Trophoblast cell (in vitro differentiated cells and primary cell): Measurements from ENCODE around the gene ZACN.

ENCODE experiments used
- DNase-seq, 2 donors: peaks; one replicate each; pipeline ENCODE4 v3.0.0-alpha.2; 2016
- H2AFZ ChIP-seq: 2 replicates; pipeline ENCODE4 v1.6.1; 2013; ENCODE audit warnings: low read length, moderate library complexity, mild to moderate bottlenecking; ENCODE audit not compliant: insufficient read depth, poor library complexity
- H2AK5ac ChIP-seq: 2 replicates; pipeline ENCODE4 v1.6.1; 2013; ENCODE audit warnings: mild to moderate bottlenecking, low read length
- H2BK120ac ChIP-seq: 2 replicates; pipeline ENCODE4 v1.6.1; 2013; ENCODE audit warnings: low read length, mild to moderate bottlenecking, moderate library complexity; ENCODE audit not compliant: insufficient read depth, poor library complexity
- H2BK12ac ChIP-seq: 2 replicates; pipeline ENCODE4 v1.6.1; 2013; ENCODE audit warnings: mild to moderate bottlenecking, low read length, moderate library complexity
- H2BK5ac ChIP-seq: 2 replicates; pipeline ENCODE4 v1.6.1; 2013; ENCODE audit warnings: low read length, low read depth, moderate library complexity, mild to moderate bottlenecking; ENCODE audit not compliant: poor library complexity
- H3K14ac ChIP-seq: 2 replicates; pipeline ENCODE4 v1.6.1; 2013; ENCODE audit warnings: mild to moderate bottlenecking, low read length
- H3K18ac ChIP-seq: 2 replicates; pipeline ENCODE4 v1.6.1; 2013; ENCODE audit warnings: mild to moderate bottlenecking, low read length
- H3K23ac ChIP-seq: 2 replicates; pipeline ENCODE4 v1.6.1; 2013; ENCODE audit warnings: low read length
- H3K27ac ChIP-seq: 2 replicates; pipeline ENCODE4 v1.5.1; 2013; ENCODE audit warnings: low read depth, mild to moderate bottlenecking, inconsistent platforms, low read length, moderate library complexity
- H3K27me3 ChIP-seq: 2 replicates; pipeline ENCODE4 v1.6.1; 2013; ENCODE audit warnings: inconsistent platforms, mild to moderate bottlenecking, low read length, moderate library complexity; ENCODE audit not compliant: insufficient read depth
- H3K36me3 ChIP-seq, 2 experiments: 1 replicate in 1 of 2; 2 replicates in 1 of 2; pipeline ENCODE4 v1.6.1; 2013; ENCODE audit warnings: low read length in 2 of 2, mild to moderate bottlenecking in 2 of 2, moderate library complexity in 1 of 2; ENCODE audit not compliant: insufficient read depth in 2 of 2, control insufficient read depth in 1 of 2
- H3K4ac ChIP-seq: 2 replicates; pipeline ENCODE4 v1.6.1; 2013; ENCODE audit warnings: low read depth, mild to moderate bottlenecking, low read length, moderate library complexity
- H3K4me1 ChIP-seq, 2 experiments: 1 replicate in 1 of 2; 2 replicates in 1 of 2; pipeline ENCODE4 v1.6.1; 2013; ENCODE audit warnings: low read length in 2 of 2, mild to moderate bottlenecking in 2 of 2, moderate library complexity in 1 of 2; ENCODE audit not compliant: insufficient read depth in 2 of 2, control insufficient read depth in 1 of 2
- H3K4me2 ChIP-seq: 2 replicates; pipeline ENCODE4 v1.6.1; 2013; ENCODE audit warnings: inconsistent platforms, mild to moderate bottlenecking, low read length, moderate library complexity
- H3K4me3 ChIP-seq: 2 replicates; pipeline ENCODE4 v1.5.1; 2013; ENCODE audit warnings: mild to moderate bottlenecking, low read depth, low read length, inconsistent platforms
- H3K79me1 ChIP-seq: one replicate; pipeline ENCODE4 v1.6.1; 2013; ENCODE audit warnings: low read length
- H3K79me2 ChIP-seq: 2 replicates; pipeline ENCODE4 v1.6.1; 2013; ENCODE audit warnings: low read length, mild to moderate bottlenecking; ENCODE audit not compliant: control insufficient read depth, insufficient read depth, poor library complexity
- H3K9ac ChIP-seq: 2 replicates; pipeline ENCODE4 v1.6.1; 2013; ENCODE audit warnings: mild to moderate bottlenecking, low read length
- H3K9me3 ChIP-seq: 2 replicates; pipeline ENCODE4 v1.6.1; 2013; ENCODE audit warnings: low read depth, mild to moderate bottlenecking, control low read depth, inconsistent platforms, low read length; ENCODE audit not compliant: insufficient read depth
- H4K12ac ChIP-seq: 2 replicates; pipeline ENCODE4 v1.6.1; 2013; ENCODE audit warnings: low read depth, mild to moderate bottlenecking, low read length, moderate library complexity
- H4K8ac ChIP-seq: 2 replicates; pipeline ENCODE4 v1.6.1; 2013; ENCODE audit warnings: low read depth, mild to moderate bottlenecking, low read length, moderate library complexity
- H4K91ac ChIP-seq: one replicate; pipeline ENCODE4 v1.6.1; 2013; ENCODE audit warnings: low read depth, mild to moderate bottlenecking, low read length, moderate library complexity
- WGBS: extraction: QIAGEN DNeasy Blood & Tissue Kit; methylation state at CpG from one replicate; pipeline ENCODE4 v1.1.7; 2013; ENCODE audit warnings: missing lambda C conversion rate; ENCODE audit not compliant: insufficient read length, insufficient coverage; ENCODE audit errors: extremely low coverage; 5-methylcytosine and 5-hydroxymethylcytosine counted together

ZACN gene

GRCh38 chr17:76106703-76107102 is 27.7 kb downstream of the ZACN start:
- Histone ChIP-seq H3K9me3 (no peaks in the 10 kb centered on the region), H4K8ac (no peak overlapping the region), H4K12ac (no peak overlapping the region), H3K14ac (no peak overlapping the region), H2AFZ (no peak overlapping the region), H3K27me3 (no peaks in the 10 kb centered on the region), H3K23ac (no peak overlapping the region), H2BK120ac (no peak overlapping the region), H4K91ac (no peak overlapping the region), H2BK12ac (no peak overlapping the region), H3K27ac (no peak overlapping the region), H3K4ac (no peak overlapping the region), H3K18ac (no peak overlapping the region), H3K9ac (no peak overlapping the region), H3K36me3 (peaks cover under 1 to 5% of the 10 kb centered on the region in 2 experiments), H3K4me3 (no peak overlapping the region), H2AK5ac (no peak overlapping the region), H3K79me1 (peaks cover 11% of the 10 kb centered on the region), H3K4me1 (peaks cover 10 to 13% of the 10 kb centered on the region in 2 experiments), H3K79me2 (peaks cover 6% of the 10 kb centered on the region), H3K4me2 (no peak overlapping the region), H2BK5ac (no peak overlapping the region)
- no peak for DNase-seq
- WGBS, result no CpG with 5 or more reads among the region's 3 CpGs

GRCh38 chr17:76107509-76107908 is 28.5 kb downstream of the ZACN start:
- no peak overlapping the region for H4K91ac ChIP-seq
- no CpG with 5 or more reads among the region's 6 CpGs for WGBS
- H4K12ac ChIP-seq, result no peak overlapping the region

GRCh38 chr17:76111956-76112355 is 33.0 kb downstream of the ZACN start:
- H4K8ac ChIP-seq, result no peak overlapping the region
- no peak overlapping the region for H3K23ac ChIP-seq
- no peak overlapping the region for H2AFZ ChIP-seq
- H4K91ac ChIP-seq, result no peak overlapping the region
- H3K14ac ChIP-seq, result no peak overlapping the region
- H2BK120ac ChIP-seq, result no peak overlapping the region
- H3K27me3 ChIP-seq, result no peaks in the 10 kb centered on the region
- no peaks in the 10 kb centered on the region for H3K4me1 ChIP-seq
- H3K79me2 ChIP-seq, result no peaks in the 10 kb centered on the region
- no peaks in the 10 kb centered on the region for H3K9me3 ChIP-seq
- no peak overlapping the region for H2BK12ac ChIP-seq
- H3K4me2 ChIP-seq, result no peak overlapping the region
- no peak overlapping the region for H2BK5ac ChIP-seq
- no peak overlapping the region for H3K27ac ChIP-seq
- H3K36me3 ChIP-seq, result no peaks in the 10 kb centered on the region
- H3K9ac ChIP-seq, result no peak overlapping the region
- H2AK5ac ChIP-seq, result no peak overlapping the region
- H3K79me1 ChIP-seq, result no peaks in the 10 kb centered on the region
- H3K4ac ChIP-seq, result no peak overlapping the region
- no peak overlapping the region for H3K4me3 ChIP-seq
- H3K18ac ChIP-seq, result no peak overlapping the region
- no peak overlapping the region for H4K12ac ChIP-seq
- no peak for DNase-seq
- no CpG with 5 or more reads among the region's 2 CpGs for WGBS

More at GRCh38 chr17:76107509-76107908, 28.5 kb downstream of the ZACN start:
- no peak overlapping the region for H2AFZ ChIP-seq
- H3K23ac ChIP-seq, result no peak overlapping the region
- DNase-seq, result peak in 1 of 2 donors; percentile 40
- H3K79me2 ChIP-seq, result peaks cover 6% of the 10 kb centered on the region
- no peak overlapping the region for H2AK5ac ChIP-seq
- no peak overlapping the region for H3K27ac ChIP-seq
- H2BK12ac ChIP-seq, result no peak overlapping the region
- peaks cover 11% of the 10 kb centered on the region for H3K79me1 ChIP-seq
- no peaks in the 10 kb centered on the region for H3K9me3 ChIP-seq
- no peak overlapping the region for H3K9ac ChIP-seq
- H3K14ac ChIP-seq, result no peak overlapping the region
- no peak overlapping the region for H2BK5ac ChIP-seq
- no peak overlapping the region for H3K4ac ChIP-seq
- H4K8ac ChIP-seq, result no peak overlapping the region
- peaks cover 10% of the 10 kb centered on the region in 2 experiments for H3K4me1 ChIP-seq
- no peak overlapping the region for H2BK120ac ChIP-seq
- H3K36me3 ChIP-seq, result no peaks in the 10 kb centered on the region
- H3K27me3 ChIP-seq, result no peaks in the 10 kb centered on the region
- H3K4me2 ChIP-seq, result no peak overlapping the region
- no peak overlapping the region for H3K4me3 ChIP-seq
- H3K18ac ChIP-seq, result no peak overlapping the region

DNA sequence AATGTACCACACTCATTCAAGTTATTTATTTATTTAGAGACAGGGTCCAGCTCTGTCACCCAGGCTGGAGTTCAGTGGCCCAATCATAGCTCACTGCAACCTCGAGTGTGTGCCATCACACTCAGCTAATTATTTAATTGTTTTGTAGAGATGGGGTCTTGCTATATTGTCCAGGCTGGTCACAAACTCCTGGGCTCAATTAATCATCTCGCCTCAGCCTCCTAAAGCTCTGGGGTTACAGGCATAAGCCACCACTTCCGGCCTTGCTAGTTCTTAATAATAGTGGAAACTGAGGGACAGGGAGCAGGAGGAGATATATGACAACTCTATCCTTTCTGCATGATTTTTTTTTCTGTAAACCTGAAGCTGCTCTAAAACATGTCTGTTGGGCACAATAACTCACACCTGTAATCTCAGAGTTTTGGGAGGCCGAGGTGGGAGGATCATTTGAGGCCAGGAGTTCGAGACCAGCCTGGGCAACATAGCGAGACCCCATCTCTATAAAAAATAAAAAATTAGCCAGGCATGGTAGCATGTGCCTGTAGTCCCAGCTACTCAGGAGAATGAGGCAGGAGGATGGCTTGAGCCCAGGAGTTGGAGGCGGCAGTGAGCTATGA is 36.3 kb downstream of the ZACN start:
- peaks cover 2% of the 10 kb centered on the region for H3K9me3 ChIP-seq
- no peak overlapping the region for H3K4me2 ChIP-seq
- WGBS, result no CpG with 5 or more reads among the region's 7 CpGs

More for the DNA sequence above, 36.3 kb downstream of the ZACN start:
- Histone ChIP-seq H2BK5ac (no peak overlapping the region), H4K91ac (no peak overlapping the region), H2BK12ac (no peak overlapping the region), H3K4me1 (no peaks in the 10 kb centered on the region), H2AFZ (no peak overlapping the region), H4K12ac (no peak overlapping the region), H3K18ac (no peak overlapping the region), H3K79me2 (no peaks in the 10 kb centered on the region), H3K23ac (no peak overlapping the region), H2BK120ac (no peak overlapping the region), H3K4ac (no peak overlapping the region), H3K4me3 (no peak overlapping the region), H3K14ac (no peak overlapping the region), H3K36me3 (no peaks in the 10 kb centered on the region), H3K79me1 (no peaks in the 10 kb centered on the region), H3K27ac (no peak overlapping the region), H3K27me3 (no peaks in the 10 kb centered on the region), H2AK5ac (no peak overlapping the region), H4K8ac (no peak overlapping the region), H3K9ac (no peak overlapping the region)
- no peak for DNase-seq
